Epithelial cell of esophagus (primary cell): ENCODE results near the gene SLX4.
A peak's percentile ranks its signal among the peaks of the same experiment; 100 is the strongest.

ENCODE experiments used
- DNase-seq: peaks from one replicate; pipeline ENCODE4 v3.0.0; 2010; ENCODE audit warnings: low read depth
- H3K4me3 ChIP-seq: 2 replicates; pipeline ENCODE4 v1.5.1; 2011; ENCODE audit warnings: mild to moderate bottlenecking, low read length, control low read depth
- TF ChIP-seq, protein P1 (sequence below): IDR thresholded peaks from 2 replicates; pipeline ENCODE4 v1.5.1; 2011; ENCODE audit warnings: low read depth, mild to moderate bottlenecking, low read length, control low read depth, inconsistent platforms; ENCODE audit not compliant: insufficient read depth; ENCODE audit errors: missing control alignments

Gene SLX4

DNA sequence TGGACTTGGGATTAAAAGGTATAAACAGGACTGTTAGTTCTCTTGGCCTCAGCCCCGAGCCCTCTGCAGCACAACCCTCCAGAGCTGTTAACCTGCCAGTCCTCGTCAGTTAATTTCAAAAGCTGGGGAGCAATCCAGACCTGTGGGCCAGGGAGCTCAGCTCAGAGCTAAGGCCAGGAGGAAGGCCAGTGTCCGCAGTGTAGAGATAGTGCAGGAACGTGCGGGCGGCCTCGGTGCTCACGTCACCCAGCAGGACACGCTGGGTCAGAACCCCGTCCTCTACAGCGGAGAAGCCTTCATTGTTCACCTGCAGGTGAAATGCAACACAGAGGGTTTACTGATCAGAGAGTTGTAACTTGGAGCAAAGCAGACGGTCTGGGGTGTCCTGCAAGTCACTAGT lies 18.8 kb downstream of the SLX4 start:
- DNase-seq = no peak
- TF ChIP-seq, protein P1, sequence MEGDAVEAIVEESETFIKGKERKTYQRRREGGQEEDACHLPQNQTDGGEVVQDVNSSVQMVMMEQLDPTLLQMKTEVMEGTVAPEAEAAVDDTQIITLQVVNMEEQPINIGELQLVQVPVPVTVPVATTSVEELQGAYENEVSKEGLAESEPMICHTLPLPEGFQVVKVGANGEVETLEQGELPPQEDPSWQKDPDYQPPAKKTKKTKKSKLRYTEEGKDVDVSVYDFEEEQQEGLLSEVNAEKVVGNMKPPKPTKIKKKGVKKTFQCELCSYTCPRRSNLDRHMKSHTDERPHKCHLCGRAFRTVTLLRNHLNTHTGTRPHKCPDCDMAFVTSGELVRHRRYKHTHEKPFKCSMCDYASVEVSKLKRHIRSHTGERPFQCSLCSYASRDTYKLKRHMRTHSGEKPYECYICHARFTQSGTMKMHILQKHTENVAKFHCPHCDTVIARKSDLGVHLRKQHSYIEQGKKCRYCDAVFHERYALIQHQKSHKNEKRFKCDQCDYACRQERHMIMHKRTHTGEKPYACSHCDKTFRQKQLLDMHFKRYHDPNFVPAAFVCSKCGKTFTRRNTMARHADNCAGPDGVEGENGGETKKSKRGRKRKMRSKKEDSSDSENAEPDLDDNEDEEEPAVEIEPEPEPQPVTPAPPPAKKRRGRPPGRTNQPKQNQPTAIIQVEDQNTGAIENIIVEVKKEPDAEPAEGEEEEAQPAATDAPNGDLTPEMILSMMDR = no peak

GRCh38 chr16:3591991-3592390 lies 19.4 kb downstream of the SLX4 start:
- TF ChIP-seq, protein P1 = no peak
- H3K4me3 ChIP-seq = no peak overlapping the region
- no peak for DNase-seq

More for the DNA sequence above, 18.8 kb downstream of the SLX4 start:
- no peak overlapping the region for H3K4me3 ChIP-seq

- TF ChIP-seq, protein P1 = no peak
- H3K4me3 ChIP-seq = no peak overlapping the region
- no peak for DNase-seq
Measured at GRCh38 chr16:3591436-3591803, 20.0 kb downstream of the SLX4 start.

DNA sequence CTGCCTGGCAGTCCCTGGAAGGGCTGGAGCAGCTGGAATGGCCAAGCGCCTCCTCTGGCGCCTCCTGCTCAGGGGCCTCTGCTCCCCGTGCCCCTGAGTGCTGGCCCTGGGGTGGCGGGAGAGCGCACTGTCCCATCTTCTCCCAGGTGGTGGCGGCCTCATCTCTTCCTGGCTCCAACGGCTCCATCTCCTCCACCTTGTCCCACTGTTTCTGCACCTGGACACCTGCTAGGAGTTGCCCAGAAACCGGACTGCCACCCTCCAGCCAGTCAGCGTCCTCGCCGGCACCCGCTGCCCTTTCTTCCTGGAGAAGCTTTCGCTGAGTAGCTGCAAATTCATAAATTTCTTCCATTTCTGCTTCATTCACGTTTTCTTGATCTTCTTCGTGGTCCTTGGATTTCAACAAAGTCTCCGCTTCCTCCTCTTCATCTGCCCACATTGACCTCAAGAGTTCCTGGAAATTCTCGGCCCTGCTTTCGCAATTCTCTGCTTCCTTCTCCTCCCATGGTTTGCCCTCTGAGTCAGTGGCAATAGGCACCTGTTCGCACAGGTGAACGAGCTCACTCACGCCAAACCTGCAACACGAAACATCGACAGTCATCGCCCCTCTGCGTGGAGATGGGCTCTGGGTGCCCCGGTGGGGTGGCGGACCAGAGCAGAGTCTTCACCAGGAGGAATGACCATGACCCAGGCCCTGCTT lies 20.5 kb downstream of the SLX4 start:
- TF ChIP-seq, protein P1 = no peak
- H3K4me3 ChIP-seq = no peak overlapping the region
- peak; percentile 64 for DNase-seq

DNA sequence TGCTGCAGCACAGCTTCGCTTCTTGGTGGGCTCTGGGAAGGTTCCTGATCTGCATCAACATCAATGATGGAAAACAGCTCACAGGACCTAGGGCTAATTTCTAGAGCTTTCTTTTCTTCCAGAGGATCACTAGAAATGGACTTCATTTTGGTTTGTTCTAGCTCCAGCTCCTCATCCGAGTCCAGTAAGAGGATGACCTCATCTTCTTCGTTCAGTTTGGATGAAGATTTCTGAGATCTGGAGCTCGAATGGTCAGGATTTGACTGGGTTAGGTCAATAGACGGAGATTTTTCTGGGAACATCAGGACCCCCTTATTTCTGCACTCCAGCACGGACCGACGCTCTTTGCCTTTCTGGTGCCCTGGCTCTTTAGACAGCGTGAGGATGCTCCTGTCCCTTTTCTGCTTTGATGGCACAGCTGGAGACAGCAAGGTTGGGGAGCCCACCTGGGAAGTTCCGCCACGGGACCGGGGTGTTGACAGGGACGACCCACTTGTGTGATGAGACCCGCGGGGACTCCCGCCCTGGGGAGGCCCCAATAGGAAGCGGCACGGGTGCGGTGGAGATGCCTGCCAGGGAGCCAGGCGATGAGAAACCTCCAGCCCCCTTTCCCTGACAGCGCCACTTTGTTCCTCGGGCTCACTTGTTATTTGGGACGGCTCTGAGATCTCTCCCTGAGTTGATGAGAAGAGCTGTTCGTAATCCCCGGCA lies 21.3 kb downstream of the SLX4 start:
- no peak for DNase-seq
- TF ChIP-seq, protein P1 = no peak
- H3K4me3 ChIP-seq = no peak overlapping the region

GRCh38 chr16:3589441-3589921 lies 21.9 kb downstream of the SLX4 start:
- no peak for DNase-seq
- no peak overlapping the region for H3K4me3 ChIP-seq
- TF ChIP-seq, protein P1 = no peak
